ENCODE measurements around the gene GNA15.

GNA15 gene

DNA sequence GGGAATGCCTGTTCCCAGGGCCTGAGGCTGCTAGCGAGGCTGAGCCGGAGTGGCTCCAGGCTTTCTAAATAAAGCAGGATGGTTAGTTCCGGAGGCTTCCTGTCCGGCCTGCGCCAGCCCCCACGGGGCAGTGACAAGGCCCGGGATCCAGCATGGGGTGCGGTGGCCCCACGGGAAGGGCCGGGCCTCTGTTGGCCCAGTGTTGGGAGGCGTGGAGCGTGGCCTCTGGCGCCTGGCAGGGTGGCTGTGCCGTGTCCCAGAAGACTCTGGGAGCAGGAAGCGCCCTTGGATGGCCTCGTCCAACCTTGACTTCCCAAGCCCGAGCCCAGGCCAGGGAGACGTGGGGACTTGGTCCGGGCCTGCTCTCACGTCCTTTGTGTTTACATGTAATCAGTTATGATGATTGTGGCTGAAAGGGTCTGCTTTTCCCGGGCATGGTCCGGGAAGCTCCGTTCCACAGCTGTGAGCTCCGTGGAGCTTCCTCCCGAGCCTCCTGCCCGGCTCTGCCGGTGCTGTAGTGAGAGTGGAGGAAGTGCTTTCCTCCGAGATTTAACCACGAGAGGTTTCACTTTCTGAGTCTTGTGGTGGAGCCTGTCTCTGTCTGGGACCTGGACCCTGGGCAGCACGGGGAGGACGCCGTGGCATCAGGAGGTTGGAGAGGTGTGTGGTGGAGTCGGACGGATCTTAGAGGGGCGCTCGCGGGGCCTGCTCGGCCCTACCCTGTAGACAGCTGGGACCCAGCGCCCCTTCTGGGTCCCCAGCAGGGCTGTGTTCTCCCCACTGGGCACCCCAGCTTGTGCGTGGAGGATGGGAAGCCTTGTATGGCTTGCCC lies 37.1 kb upstream of the GNA15 start:
- H3K27ac ChIP-seq (ENCODE audit: low read depth, low read length), result no peak overlapping the region; the same call in 1 of the 2 replicates

DNA sequence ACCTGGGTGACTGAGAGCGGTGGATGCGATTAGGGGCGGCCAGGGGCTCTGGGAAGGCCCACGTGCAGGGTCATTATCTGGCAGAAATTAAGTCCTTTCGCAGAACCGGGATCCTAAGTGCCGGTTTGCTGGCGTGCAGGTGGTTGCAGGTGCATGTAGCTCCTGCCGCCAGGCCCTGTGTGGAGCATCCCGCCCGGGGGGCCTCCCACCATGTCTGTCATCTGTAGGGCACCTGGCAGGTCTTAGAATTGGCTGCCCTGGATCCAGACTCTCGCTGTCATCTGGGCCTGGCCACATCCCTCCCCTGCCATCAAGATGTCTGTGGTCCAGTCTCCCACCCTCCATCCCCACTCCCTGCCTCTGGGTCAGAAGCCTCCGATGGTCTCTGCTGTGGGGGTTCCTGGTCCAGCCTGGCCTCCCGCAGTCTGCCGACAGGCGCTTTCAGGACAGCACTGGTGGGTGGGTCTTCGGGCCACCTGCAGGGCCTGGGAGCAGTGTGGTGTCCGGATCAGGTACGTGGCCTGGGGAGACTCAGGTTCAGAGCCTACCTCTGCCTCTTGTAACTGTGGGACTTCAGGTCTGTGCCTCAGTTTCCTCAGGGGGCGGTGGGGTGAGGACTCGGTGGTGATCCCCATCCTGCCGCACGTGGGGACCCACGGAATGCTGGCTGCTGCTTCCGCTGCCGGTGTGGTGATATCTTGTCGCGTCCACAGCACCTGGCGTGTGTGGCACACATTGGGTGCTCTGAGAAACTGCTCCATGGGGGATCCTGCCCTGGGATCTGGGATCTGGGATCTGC lies 36.3 kb upstream of the GNA15 start:
- no peaks in the 10 kb centered on the region for H3K27me3 ChIP-seq (ENCODE audit: control insufficient read depth, insufficient read depth, low read length)
- no peak overlapping the region for H3K9ac ChIP-seq (ENCODE audit: low read length)
- no peak overlapping the region for H3K27ac ChIP-seq (ENCODE audit: low read depth, low read length)
- H3K4me1 ChIP-seq (ENCODE audit: control insufficient read depth, insufficient read depth, low read length), result peaks cover 26% of the 10 kb centered on the region
- H3K4me3 ChIP-seq (ENCODE audit: low read depth, low read length), result no peak overlapping the region
- H3K9me3 ChIP-seq (ENCODE audit: control insufficient read depth, insufficient read depth, low read depth, low read length), result no peaks in the 10 kb centered on the region
- no peaks in the 10 kb centered on the region for H3K36me3 ChIP-seq (ENCODE audit: control insufficient read depth, insufficient read depth, low read length)

More for the DNA sequence above, 37.1 kb upstream of the GNA15 start:
- no peak overlapping the region for H3K4me3 ChIP-seq (ENCODE audit: low read depth, low read length)
- H3K4me1 ChIP-seq (ENCODE audit: control insufficient read depth, insufficient read depth, low read length), result peaks cover 26% of the 10 kb centered on the region
- H3K9ac ChIP-seq (ENCODE audit: low read length), result no peak overlapping the region
- no peaks in the 10 kb centered on the region for H3K9me3 ChIP-seq (ENCODE audit: control insufficient read depth, insufficient read depth, low read depth, low read length)
- no peaks in the 10 kb centered on the region for H3K36me3 ChIP-seq (ENCODE audit: control insufficient read depth, insufficient read depth, low read length)
- no peaks in the 10 kb centered on the region for H3K27me3 ChIP-seq (ENCODE audit: control insufficient read depth, insufficient read depth, low read length)

DNA sequence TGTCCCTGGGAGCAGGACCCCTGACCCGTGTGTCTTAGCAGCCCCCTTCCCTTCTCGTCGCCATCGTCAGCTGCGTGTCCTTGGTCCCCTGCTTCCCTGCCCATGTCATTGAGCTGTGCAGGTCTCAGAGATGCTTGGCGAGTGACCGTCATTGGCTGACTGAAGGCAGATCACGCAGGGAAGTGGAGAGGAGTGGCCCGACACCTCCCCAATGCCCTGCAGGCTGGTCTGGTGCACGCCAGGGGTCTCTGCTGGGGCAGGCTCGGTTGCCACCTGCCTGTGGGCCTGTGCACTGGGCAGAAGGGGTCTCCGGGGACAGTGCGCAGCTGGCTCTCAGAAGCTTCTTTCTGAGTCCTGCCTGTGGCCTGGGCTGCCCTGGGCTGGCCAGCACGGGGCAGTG lies 35.5 kb upstream of the GNA15 start:
- Histone ChIP-seq H3K4me3 (ENCODE audit: low read depth, low read length) (no peak overlapping the region), H3K27me3 (ENCODE audit: control insufficient read depth, insufficient read depth, low read length) (no peaks in the 10 kb centered on the region), H3K27ac (ENCODE audit: low read depth, low read length) (no peak overlapping the region), H3K9ac (ENCODE audit: low read length) (peak overlapping the region; percentile 16), H3K36me3 (ENCODE audit: control insufficient read depth, insufficient read depth, low read length) (no peaks in the 10 kb centered on the region), H3K4me1 (ENCODE audit: control insufficient read depth, insufficient read depth, low read length) (peaks cover 22% of the 10 kb centered on the region), H3K9me3 (ENCODE audit: control insufficient read depth, insufficient read depth, low read depth, low read length) (no peaks in the 10 kb centered on the region)

DNA sequence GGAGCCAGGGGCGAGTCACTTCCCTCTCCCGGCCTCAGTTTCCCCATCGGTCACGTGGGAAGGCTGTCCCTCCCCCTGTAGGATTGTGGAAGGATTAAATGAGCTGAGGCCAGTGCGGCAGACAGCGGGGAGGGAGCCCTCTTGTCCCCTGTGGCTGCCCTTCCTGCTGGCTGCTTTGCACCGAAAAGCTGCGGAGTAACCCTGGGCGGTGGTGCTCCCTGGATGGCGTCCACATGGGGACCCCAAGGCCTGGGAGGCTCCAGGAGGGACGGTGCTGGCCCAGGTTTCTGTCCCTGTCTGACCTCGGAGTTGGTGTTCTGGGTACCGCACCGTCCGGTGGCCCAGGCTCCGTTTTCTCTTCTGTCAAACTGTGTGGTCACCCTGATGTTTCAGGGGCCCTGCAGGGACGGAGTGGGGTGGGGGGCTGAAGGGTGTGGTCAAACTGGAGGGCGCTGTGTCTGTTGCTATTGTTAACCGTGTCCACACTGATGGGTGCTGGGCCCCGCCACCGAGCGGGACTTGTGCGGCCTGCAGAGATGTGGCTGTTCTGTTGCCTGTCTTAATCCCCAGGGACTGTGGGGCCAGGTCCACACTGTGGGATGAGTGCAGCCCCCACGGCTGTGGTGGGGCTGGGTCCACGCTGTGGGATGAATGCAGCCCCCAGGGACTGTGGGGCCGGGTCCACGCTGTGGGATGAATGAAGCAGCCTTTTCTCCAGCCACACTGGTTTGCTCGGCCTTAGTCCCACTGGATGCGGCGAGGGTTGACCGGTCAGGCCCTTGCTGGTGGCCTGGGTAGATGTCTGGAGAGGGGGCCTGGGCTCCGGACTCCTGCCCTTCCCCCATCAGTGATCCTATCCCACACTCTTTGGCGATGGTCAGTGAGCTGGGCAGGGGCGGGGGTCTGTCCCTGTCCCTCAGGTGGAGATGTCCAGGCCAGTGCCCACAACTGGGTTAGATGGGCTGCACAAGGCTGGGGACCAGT lies 34.8 kb upstream of the GNA15 start:
- Histone ChIP-seq H3K4me3 (ENCODE audit: low read depth, low read length) (no peak overlapping the region), H3K4me1 (ENCODE audit: control insufficient read depth, insufficient read depth, low read length) (peaks cover 16% of the 10 kb centered on the region), H3K9me3 (ENCODE audit: control insufficient read depth, insufficient read depth, low read depth, low read length) (no peaks in the 10 kb centered on the region), H3K36me3 (ENCODE audit: control insufficient read depth, insufficient read depth, low read length) (no peaks in the 10 kb centered on the region), H3K27me3 (ENCODE audit: control insufficient read depth, insufficient read depth, low read length) (no peaks in the 10 kb centered on the region), H3K9ac (ENCODE audit: low read length) (no peak overlapping the region), H3K27ac (ENCODE audit: low read depth, low read length) (no peak overlapping the region)

DNA sequence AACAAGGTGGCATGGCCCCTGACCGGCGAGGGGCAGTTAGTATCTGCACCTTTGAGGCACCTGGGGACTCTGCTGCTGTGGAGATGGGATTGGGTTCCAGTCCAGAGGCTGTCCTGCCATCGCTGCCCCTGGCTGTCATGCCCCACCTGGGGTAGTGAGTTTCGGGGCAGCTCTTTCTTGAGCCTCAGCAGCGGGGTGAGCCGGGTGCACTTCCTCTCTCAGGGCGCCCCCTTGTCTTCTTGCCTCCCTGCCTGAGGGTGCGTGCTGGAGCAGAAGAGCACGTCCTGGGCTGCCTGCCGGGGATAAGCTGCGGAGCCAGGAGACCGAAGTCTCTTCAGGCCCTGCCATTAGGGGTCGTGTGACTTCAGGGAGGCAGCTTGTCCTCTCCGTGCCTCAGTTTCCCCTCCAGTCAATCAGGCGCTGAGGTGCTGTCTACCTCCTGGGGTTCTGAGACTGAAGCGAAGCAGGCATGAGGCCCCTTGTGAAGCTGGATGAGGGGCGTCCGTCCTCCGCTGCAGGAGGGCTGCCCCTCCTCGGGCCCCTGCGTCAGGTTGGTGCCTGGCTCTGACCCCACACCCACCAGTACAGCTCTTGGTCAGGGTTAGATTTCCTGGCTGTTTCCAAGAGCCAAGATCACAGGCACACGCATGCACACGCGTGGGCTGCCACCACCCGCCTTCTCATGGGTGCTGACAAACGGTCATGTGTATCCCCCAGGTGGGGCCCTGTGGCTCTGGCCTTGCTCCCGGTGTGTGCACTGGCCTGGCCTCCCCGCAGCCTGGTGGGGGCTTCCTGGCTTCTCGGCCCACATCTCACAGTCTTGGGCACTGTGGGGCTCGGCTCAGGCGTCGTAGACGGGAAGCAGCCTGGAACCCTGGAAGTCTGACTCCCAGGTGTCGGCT lies 33.3 kb upstream of the GNA15 start:
- no peaks in the 10 kb centered on the region for H3K36me3 ChIP-seq (ENCODE audit: control insufficient read depth, insufficient read depth, low read length)
- H3K9me3 ChIP-seq (ENCODE audit: control insufficient read depth, insufficient read depth, low read depth, low read length), result no peaks in the 10 kb centered on the region
- no peak overlapping the region for H3K4me3 ChIP-seq (ENCODE audit: low read depth, low read length)
- H3K9ac ChIP-seq (ENCODE audit: low read length), result no peak overlapping the region
- H3K4me1 ChIP-seq (ENCODE audit: control insufficient read depth, insufficient read depth, low read length), result peaks cover 8% of the 10 kb centered on the region; the same call in 1 of the 2 replicates
- H3K27me3 ChIP-seq (ENCODE audit: control insufficient read depth, insufficient read depth, low read length), result no peaks in the 10 kb centered on the region
- no peak overlapping the region for H3K27ac ChIP-seq (ENCODE audit: low read depth, low read length)

DNA sequence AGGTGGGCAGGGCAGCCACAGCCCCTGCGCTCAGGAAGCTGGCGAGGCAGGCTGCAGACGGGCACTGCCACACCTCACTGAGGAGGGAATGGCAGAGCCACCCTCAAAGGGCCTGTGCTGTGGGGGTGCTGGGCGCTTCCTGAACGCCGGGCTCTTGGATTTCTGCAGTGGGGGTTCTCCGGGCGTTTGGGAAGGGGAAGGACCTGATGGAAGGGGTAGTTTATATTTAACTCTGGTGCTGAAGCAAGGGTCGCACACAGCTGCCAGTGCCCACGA lies 31.2 kb upstream of the GNA15 start:
- no peak overlapping the region for H3K9ac ChIP-seq (ENCODE audit: low read length)
- no peaks in the 10 kb centered on the region for H3K36me3 ChIP-seq (ENCODE audit: control insufficient read depth, insufficient read depth, low read length)
- H3K9me3 ChIP-seq (ENCODE audit: control insufficient read depth, insufficient read depth, low read depth, low read length), result no peaks in the 10 kb centered on the region
- no peaks in the 10 kb centered on the region for H3K27me3 ChIP-seq (ENCODE audit: control insufficient read depth, insufficient read depth, low read length)
- H3K4me3 ChIP-seq (ENCODE audit: low read depth, low read length), result no peak overlapping the region
- no peaks in the 10 kb centered on the region for H3K4me1 ChIP-seq (ENCODE audit: control insufficient read depth, insufficient read depth, low read length)
- H3K27ac ChIP-seq (ENCODE audit: low read depth, low read length), result no peak overlapping the region

DNA sequence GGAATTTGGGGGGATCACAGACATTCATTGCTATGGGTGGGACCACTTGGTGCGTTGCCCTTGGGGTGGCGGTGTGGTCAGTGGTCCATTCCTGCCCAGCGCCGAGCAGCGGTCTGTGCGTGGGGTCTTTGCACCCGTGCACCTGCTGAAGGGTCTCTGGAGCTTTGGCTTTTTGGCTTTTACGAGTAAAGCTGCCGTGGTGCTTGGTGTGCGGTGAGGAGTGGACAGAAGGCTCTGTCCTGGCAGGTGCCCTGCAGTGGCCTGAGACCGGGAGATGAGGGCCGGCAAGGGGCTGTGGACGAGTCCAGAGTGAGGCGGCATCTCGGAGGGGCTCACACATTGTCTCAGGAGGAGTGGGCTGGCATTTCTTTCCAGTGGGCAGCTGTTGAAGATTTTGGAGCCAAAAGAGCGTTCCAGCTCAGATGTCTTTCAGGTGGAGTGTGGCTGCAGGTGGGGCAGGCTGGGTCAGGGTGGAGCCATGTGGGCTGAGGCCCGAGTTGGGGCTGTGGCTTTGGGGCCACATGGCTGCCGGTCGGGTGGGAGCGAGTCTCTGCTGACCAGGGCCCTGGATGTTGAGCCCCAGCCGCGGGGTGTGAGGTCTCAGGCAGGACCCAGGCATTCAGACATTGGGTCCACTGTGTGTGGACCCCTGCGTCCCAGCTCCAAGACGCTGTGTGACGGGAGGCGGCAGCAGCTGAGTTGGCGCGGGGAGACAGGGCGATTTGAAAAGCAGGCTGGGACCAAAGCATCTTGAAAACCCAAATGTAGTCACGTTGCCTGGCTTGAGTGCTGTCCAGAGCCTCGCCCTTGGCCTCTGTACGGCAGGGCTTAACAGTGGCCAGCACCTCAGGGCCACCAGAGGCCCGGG lies 30.0 kb upstream of the GNA15 start:
- Histone ChIP-seq H3K27ac (ENCODE audit: low read depth, low read length) (no peak overlapping the region), H3K36me3 (ENCODE audit: control insufficient read depth, insufficient read depth, low read length) (no peaks in the 10 kb centered on the region), H3K9ac (ENCODE audit: low read length) (no peak overlapping the region), H3K27me3 (ENCODE audit: control insufficient read depth, insufficient read depth, low read length) (no peaks in the 10 kb centered on the region), H3K9me3 (ENCODE audit: control insufficient read depth, insufficient read depth, low read depth, low read length) (no peaks in the 10 kb centered on the region), H3K4me3 (ENCODE audit: low read depth, low read length) (no peak overlapping the region), H3K4me1 (ENCODE audit: control insufficient read depth, insufficient read depth, low read length) (no peaks in the 10 kb centered on the region)

DNA sequence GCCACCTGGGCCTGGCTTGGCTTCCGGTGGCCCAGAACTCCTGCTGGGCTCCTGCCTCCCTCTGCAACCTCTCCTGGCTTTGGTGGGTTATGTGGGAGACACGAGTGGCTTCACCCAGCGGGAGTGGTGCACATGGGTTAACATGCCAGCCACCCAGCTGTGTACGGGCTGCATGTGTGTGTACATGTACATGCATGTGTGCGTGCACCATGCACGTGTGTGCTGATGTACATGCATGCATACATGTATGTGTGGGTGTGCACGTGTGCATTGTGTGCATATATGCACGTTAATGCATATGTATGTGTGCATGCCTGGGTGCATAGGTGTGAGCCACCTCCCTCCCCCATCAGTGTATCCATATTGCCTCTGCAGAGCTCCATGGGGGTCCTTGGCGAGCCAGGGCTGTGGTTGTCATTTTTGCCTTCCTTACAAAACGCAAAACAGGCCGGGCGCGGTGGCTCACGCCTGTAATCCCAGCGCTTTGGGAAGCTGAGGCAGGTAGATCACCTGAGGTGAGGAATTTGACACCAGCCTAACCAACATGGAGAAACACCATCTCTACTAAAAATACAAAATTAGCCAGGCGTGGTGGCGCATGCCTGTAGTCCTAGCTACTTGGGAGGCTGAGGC lies 29.2 kb upstream of the GNA15 start:
- no peaks in the 10 kb centered on the region for H3K9me3 ChIP-seq (ENCODE audit: control insufficient read depth, insufficient read depth, low read depth, low read length)
- H3K4me1 ChIP-seq (ENCODE audit: control insufficient read depth, insufficient read depth, low read length), result no peaks in the 10 kb centered on the region
- no peak overlapping the region for H3K9ac ChIP-seq (ENCODE audit: low read length)
- no peaks in the 10 kb centered on the region for H3K36me3 ChIP-seq (ENCODE audit: control insufficient read depth, insufficient read depth, low read length)
- H3K27me3 ChIP-seq (ENCODE audit: control insufficient read depth, insufficient read depth, low read length), result no peaks in the 10 kb centered on the region
- no peak overlapping the region for H3K27ac ChIP-seq (ENCODE audit: low read depth, low read length)
- no peak overlapping the region for H3K4me3 ChIP-seq (ENCODE audit: low read depth, low read length)

DNA sequence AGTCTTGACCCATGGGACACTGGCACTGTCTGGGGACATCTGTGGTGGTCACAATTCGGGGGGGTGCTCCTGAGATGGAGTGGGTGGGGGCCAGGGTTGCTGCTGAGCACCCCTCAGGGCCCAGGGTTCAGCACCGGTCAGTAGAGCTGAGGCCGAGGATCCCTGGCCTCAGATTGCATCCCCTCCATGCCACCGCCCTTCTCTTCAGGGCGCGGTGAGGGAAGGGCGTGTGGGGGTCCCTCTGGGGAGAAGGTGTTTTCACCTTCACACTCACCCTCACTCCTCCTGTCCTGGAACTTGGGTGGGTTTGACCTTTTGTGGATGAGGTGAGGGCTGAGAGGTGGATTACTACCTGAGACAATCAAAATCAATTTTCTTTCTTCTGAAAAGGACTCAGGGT lies 28.2 kb upstream of the GNA15 start:
- Histone ChIP-seq H3K4me3 (ENCODE audit: low read depth, low read length) (no peak overlapping the region), H3K27ac (ENCODE audit: low read depth, low read length) (no peak overlapping the region), H3K9me3 (ENCODE audit: control insufficient read depth, insufficient read depth, low read depth, low read length) (no peaks in the 10 kb centered on the region), H3K9ac (ENCODE audit: low read length) (no peak overlapping the region), H3K36me3 (ENCODE audit: control insufficient read depth, insufficient read depth, low read length) (no peaks in the 10 kb centered on the region), H3K4me1 (ENCODE audit: control insufficient read depth, insufficient read depth, low read length) (0 out of 2 replicates have a peak, but pooled peaks cover 3% of the 10 kb centered on the region), H3K27me3 (ENCODE audit: control insufficient read depth, insufficient read depth, low read length) (no peaks in the 10 kb centered on the region)
